Prostate gland (tissue), 2 donors: ENCODE results near the gene GABBR2.

ENCODE experiments used
- POLR2A ChIP-seq: fragments of 450-650 bp; IDR thresholded peaks from one replicate; pipeline ENCODE4 v1.6.1; 2016; ENCODE audit warnings: antibody characterized with exemption, mild to moderate bottlenecking
- POLR2AphosphoS5 ChIP-seq: sonication (generic); formaldehyde crosslinking; IDR thresholded peaks from one replicate; pipeline ENCODE4 v1.6.1; 2017; ENCODE audit warnings: antibody characterized with exemption
- TF ChIP-seq, protein P1 (sequence below), 4 experiments: fragments of 200-600 bp in 2 of 4; fragments of 450-650 bp in 2 of 4; sonication (generic) in 2 of 4; IDR thresholded peaks; 1 replicate in 3 of 4; 2 replicates in 1 of 4; pipeline ENCODE4 v1.5.1; 2016 to 2019; ENCODE audit warnings: antibody characterized with exemption in 4 of 4, mild to moderate bottlenecking in 2 of 4, moderate library complexity in 2 of 4

DNA sequence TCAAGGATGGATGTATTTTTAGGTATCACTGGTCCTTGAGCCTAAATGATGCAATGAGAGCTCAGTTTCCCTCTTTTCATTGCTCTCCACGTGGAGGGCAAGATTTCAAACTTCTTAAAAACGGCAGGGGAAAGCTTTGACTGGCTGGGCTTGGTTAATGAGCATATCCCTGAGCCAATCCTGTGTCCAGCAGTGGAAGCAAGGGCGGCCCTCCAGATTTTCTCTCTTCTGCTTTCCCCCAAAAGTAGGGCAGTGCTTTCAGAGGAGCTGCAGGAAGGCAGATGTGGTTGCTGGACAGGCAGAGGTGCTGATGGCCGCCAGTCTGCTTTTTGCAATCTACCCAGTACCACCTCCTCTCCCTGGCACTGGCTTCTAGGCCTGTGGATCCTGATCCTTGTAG lies 423.3 kb downstream of the GABBR2 start:
- TF ChIP-seq POLR2A = no peak
- TF ChIP-seq, protein P1, sequence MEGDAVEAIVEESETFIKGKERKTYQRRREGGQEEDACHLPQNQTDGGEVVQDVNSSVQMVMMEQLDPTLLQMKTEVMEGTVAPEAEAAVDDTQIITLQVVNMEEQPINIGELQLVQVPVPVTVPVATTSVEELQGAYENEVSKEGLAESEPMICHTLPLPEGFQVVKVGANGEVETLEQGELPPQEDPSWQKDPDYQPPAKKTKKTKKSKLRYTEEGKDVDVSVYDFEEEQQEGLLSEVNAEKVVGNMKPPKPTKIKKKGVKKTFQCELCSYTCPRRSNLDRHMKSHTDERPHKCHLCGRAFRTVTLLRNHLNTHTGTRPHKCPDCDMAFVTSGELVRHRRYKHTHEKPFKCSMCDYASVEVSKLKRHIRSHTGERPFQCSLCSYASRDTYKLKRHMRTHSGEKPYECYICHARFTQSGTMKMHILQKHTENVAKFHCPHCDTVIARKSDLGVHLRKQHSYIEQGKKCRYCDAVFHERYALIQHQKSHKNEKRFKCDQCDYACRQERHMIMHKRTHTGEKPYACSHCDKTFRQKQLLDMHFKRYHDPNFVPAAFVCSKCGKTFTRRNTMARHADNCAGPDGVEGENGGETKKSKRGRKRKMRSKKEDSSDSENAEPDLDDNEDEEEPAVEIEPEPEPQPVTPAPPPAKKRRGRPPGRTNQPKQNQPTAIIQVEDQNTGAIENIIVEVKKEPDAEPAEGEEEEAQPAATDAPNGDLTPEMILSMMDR (IDR thresholded peaks at IDR 0.05) = no peak
- TF ChIP-seq POLR2AphosphoS5 = no peak
